Endothelial cell (in vitro differentiated cells): ENCODE measurements around the gene ZNF143. TPM values are rescaled to one million over a fixed set of nuclear protein-coding genes. Genes with fewer than 3 reads are reported as not detected.
"Not testable (repeated sequence)": the region's sequence is repeated elsewhere in the genome, so short reads cannot be mapped to it uniquely, and the experiment has no call there.

Experiments
- DNase-seq: peaks from one replicate; pipeline ENCODE4 v3.0.0; 2021; ENCODE audit warnings: low spot score
- H3K27ac Mint-ChIP-seq: one replicate; pipeline ENCODE4 v1.8.0; 2021; ENCODE audit warnings: mixed read lengths, inconsistent platforms; ENCODE audit not compliant: unreplicated experiment
- H3K27me3 Mint-ChIP-seq: one replicate; pipeline ENCODE4 v1.8.0; 2021; ENCODE audit warnings: mild to moderate bottlenecking, moderate library complexity, mixed read lengths, inconsistent platforms; ENCODE audit not compliant: unreplicated experiment
- H3K36me3 Mint-ChIP-seq: one replicate; pipeline ENCODE4 v1.8.0; 2021; ENCODE audit warnings: mild to moderate bottlenecking, low read depth, mixed read lengths, inconsistent platforms; ENCODE audit not compliant: unreplicated experiment
- H3K4me1 Mint-ChIP-seq: one replicate; pipeline ENCODE4 v1.8.0; 2021; ENCODE audit warnings: mild to moderate bottlenecking, mixed read lengths, inconsistent platforms; ENCODE audit not compliant: unreplicated experiment
- H3K4me3 Mint-ChIP-seq: one replicate; pipeline ENCODE4 v1.8.0; 2021; ENCODE audit warnings: mild to moderate bottlenecking, mixed read lengths, inconsistent platforms; ENCODE audit not compliant: unreplicated experiment
- H3K9me3 Mint-ChIP-seq: one replicate; pipeline ENCODE4 v1.8.0; 2021; ENCODE audit warnings: mixed read lengths, inconsistent platforms; ENCODE audit not compliant: unreplicated experiment
- CTCF ChIP-seq: fragments of 200-600 bp; sonication (generic); IDR thresholded peaks from one replicate; pipeline ENCODE4 v1.5.0; 2021; ENCODE audit warnings: antibody characterized with exemption; ENCODE audit not compliant: unreplicated experiment
- total RNA-seq: library from RNA; stranded (reverse); fragmentation: NEBNext Ultra II Directional; extraction: Animal tissue kit (Norgen Biotek cat#: 25700); gene quantifications from one replicate; pipeline ENCODE4 v1.2.1, GENCODE V29; 2021; ENCODE audit not compliant: unreplicated experiment

ZNF143 gene
- total RNA-seq, 1 donor from 2014 or later, result 27.2 TPM

- no peak for TF ChIP-seq CTCF
- no peak for DNase-seq
Observed at GRCh38 chr11:9533058-9533457, 72.2 kb downstream of the ZNF143 start.

GRCh38 chr11:9533736-9534473, 73.1 kb downstream of the ZNF143 start:
- peaks cover 2% of the 10 kb centered on the region for H3K4me1 Mint-ChIP-seq
- H3K36me3 Mint-ChIP-seq, result no peaks in the 10 kb centered on the region
- no peak overlapping the region for H3K27ac Mint-ChIP-seq
- no peaks in the 10 kb centered on the region for H3K9me3 Mint-ChIP-seq
- no peak for TF ChIP-seq CTCF
- peaks cover 3% of the 10 kb centered on the region for H3K27me3 Mint-ChIP-seq
- DNase-seq, result no peak
- H3K4me3 Mint-ChIP-seq, result no peak overlapping the region

More at GRCh38 chr11:9533058-9533457, 72.2 kb downstream of the ZNF143 start:
- H3K4me3 Mint-ChIP-seq, result no peak overlapping the region
- H3K27me3 Mint-ChIP-seq, result peaks cover 3% of the 10 kb centered on the region
- no peaks in the 10 kb centered on the region for H3K9me3 Mint-ChIP-seq
- H3K36me3 Mint-ChIP-seq, result no peaks in the 10 kb centered on the region
- H3K4me1 Mint-ChIP-seq, result peaks cover 2% of the 10 kb centered on the region
- no peak overlapping the region for H3K27ac Mint-ChIP-seq

- Mint-ChIP-seq H3K4me1 (peaks cover 2% of the 10 kb centered on the region), H3K27ac (peak overlapping the region; percentile 30), H3K36me3 (no peaks in the 10 kb centered on the region), H3K9me3 (no peaks in the 10 kb centered on the region), H3K4me3 (no peak overlapping the region), H3K27me3 (peaks cover 4% of the 10 kb centered on the region)
- TF ChIP-seq CTCF, result peak; percentile 88
- peak; percentile 84 for DNase-seq
Observed at GRCh38 chr11:9535189-9535781, 74.5 kb downstream of the ZNF143 start.

- Mint-ChIP-seq H3K27me3 (peaks cover 1% of the 10 kb centered on the region), H3K9me3 (no peaks in the 10 kb centered on the region), H3K4me1 (peaks cover 2% of the 10 kb centered on the region), H3K4me3 (no peak overlapping the region), H3K36me3 (no peaks in the 10 kb centered on the region), H3K27ac (no peak overlapping the region)
- TF ChIP-seq CTCF, result no peak
- DNase-seq, result no peak
Observed at GRCh38 chr11:9538548-9538947, 77.7 kb downstream of the ZNF143 start.

- not testable (repeated sequence) for H3K27me3 Mint-ChIP-seq, H3K27ac Mint-ChIP-seq
Observed at GRCh38 chr11:9549216-9549615, 88.4 kb downstream of the ZNF143 start.

More at GRCh38 chr11:9549216-9549615, 88.4 kb downstream of the ZNF143 start:
- not testable (repeated sequence) for DNase-seq, H3K9me3 Mint-ChIP-seq, H3K36me3 Mint-ChIP-seq, H3K4me3 Mint-ChIP-seq
- H3K4me1 Mint-ChIP-seq, result peaks cover 15% of the 10 kb centered on the region
